ENCODE data around the gene HNRNPK.
A peak's percentile ranks its signal among the peaks of the same experiment; 100 is the strongest.

Gene HNRNPK

DNA sequence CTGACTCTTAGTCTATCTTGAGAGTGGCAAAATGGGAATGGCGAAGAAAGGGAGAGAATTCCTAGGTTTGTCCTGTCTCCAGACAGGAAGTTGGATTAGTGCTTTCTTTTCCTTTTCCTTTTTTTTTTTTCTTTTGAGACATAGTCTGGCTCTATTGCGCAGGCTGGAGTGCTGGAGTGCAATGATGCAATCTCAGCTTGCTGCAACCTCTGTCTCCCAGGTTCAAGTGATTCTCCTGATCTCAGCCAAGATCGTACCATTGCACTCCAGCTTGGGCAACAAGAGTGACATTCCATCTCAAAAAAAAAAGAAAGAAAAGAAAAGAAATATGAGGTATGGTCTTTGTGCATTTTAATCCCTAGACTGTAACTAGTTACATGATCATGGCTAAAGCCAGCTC, 46.2 kb downstream of the HNRNPK start:
- no peak for DNase-seq (ENCODE audit: low spot score)

DNA sequence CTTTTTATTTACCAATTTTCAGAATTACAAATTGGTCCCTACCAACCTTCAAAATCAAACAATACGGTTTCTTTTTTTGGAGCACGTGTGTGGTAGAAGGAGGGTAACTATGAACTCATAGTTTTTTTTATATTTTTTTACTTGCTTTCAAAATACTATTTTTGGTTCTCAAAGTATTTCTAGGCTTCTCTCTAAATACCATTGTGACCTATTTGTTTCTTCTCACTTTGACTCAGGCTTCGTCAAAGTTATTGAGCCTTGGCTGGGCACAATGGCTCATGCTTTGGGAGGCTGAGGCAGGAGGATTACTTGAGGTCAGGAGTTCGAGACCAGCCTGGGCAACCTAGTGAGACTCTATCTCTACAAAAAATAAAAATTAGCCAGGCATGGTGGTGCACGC, 47.2 kb downstream of the HNRNPK start:
- no peak for DNase-seq (ENCODE audit: low spot score)

DNA sequence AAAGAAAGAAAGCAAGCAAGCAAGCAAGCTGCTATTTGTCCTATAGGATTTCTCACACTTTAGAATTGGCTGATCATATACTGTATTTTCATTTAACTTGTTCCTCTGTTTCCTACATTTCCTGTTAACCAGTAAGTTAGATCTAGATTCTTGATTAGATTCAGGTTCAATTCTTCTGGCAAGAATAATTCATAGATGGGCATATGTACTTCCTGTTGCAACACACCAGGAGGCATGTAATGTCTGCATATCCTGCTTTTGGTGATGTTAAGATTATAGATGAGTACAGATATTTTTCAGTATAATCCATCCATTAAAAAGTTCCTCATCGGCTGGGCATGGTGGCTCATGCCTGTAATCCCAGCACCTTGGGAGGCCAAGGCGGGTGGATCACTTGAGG, 48.0 kb downstream of the HNRNPK start:
- no peak for DNase-seq (ENCODE audit: low spot score)

DNA sequence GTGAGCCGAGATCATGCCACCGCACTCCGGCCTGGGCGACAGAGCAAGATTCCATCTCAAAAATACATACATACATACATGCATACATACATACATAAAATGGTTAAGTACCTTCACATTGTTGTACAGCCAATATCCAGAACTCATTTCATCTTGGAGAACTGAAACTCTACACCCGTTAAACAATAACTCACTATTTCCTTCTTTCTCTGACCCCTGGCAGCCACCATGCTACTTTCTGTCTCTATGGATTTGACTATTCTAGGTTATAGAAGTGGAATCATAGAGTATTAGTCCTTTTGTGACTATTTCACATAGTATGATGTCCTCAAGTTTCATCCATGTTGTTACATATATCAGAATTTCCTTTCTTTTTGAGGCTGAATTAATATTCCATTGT, 49.1 kb downstream of the HNRNPK start:
- DNase-seq (ENCODE audit: low spot score) = no peak

DNA sequence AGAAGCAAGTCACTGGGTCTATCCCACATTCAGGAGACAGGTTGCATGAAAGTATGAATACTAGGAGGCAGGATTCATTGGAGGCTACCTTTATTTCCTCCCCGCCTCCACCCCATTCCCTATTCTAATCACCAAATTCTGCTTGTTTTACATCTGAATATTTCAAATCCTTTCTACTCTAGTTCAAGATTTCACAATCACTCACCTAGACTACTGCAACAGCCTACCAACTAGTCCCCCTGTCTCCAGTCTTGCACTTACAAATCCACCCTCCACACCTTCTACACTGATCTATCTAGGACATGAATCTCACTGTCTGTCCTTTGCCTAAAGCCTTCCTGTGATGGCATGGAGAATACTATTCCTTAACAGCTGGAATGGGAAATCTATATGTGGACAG, 52.4 kb downstream of the HNRNPK start:
- DNase-seq (ENCODE audit: low spot score) = no peak

DNA sequence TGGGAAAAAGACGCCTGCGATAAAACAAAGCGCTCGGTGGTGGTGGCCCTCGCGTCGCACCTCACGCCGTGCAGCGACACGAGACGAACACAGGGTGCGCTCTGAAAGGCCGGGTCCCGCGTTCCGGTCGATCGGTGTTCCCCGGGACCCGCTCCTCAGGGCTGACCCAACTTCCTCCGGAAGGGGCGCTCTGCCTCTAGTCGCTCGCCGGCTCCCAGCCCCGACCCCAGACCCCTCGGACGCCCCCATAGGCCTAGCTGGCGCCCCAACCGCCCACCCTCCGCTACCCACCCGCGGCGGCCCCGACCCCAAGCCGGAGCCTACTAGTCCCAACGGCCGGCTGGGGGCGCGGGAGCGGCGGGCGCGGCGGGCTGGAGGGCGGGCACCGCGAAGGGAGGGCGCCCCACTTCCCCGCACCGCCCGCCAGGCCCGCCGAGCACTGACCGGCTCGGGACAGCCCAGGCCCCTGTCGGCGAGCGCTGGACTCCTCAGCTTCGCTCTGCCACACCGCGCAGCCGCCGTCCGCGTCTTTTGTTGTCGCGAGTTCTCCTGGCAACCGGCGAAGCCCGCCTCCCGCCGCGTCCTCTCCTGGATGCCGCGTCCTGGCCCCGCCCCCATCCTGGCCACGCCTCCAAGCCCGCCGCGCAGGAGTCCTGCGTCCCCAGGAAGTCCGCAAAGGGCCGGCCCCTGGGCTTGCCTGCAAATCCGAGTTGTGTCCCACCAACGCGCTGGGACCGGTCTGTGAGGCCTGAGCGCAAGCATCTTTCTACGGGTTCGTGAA, 58.9 kb downstream of the HNRNPK start, which contains the start of gene KIF27:
Gene KIF27 (minus strand): TSS at position 506 of the 781 bp plus-strand sequence. CDS start 5,841 bp downstream, outside the sequence.
- peak; percentile 98 for DNase-seq (ENCODE audit: low spot score)

DNA sequence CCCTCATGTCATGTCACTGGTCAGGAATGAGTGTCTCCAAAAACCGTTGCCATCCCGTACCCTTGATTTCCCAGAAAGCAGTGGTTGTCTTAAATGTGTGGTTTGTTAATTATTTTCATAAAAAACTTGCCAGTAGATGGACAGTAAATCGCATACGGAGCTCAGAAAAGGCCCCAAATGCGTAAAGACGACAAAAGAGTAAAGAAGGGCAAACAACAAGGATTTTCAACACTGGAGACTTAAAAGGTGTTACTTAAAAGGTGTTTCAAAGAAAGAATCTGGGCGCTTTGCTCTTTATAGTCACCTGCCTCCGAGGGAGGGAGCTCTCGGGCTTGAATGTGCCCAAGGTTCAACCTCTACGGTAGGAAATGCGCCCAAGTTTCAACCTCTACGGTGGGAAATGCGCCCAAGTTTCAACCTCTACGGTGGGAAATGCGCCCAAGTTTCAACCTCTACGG, 59.5 kb downstream of the HNRNPK start:
- peak; percentile 46 for DNase-seq (ENCODE audit: low spot score)

DNA sequence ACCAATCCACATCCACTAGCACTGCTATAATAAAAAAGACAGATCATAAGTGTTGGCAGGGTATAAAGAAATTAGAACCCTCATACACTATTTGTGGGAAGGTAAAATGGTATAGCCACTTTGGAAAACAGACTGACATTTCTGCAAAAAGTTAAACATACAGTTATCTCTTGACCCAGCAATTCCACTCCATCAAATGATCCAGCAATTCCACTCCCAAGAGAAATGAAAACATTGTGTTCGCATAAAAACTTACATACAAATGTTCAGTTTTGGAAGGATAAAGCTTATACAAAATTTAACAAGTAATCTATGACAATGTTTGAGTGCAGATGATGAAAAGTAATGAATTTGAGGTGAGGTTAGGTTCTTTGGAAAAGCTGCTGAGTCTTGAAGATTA, 60.9 kb downstream of the HNRNPK start:
- no peak for DNase-seq (ENCODE audit: low spot score)
